Subcutaneous abdominal adipose tissue (tissue), 5 donors: Measurements from ENCODE around the gene SFT2D2.

Source experiments
- H3K27ac ChIP-seq: one replicate; pipeline ENCODE4 v1.7.0; 2013; ENCODE audit warnings: low read depth, mild to moderate bottlenecking, inconsistent platforms, low read length, moderate library complexity
- H3K27me3 ChIP-seq, 5 donors: one replicate each; pipeline ENCODE4 v1.7.0; 2013; ENCODE audit warnings: low read length in 5 of 5, inconsistent platforms in 1 of 5; ENCODE audit not compliant: control insufficient read depth in 5 of 5, insufficient read depth in 4 of 5
- H3K36me3 ChIP-seq, 5 donors: one replicate each; pipeline ENCODE4 v1.7.0; 2013; ENCODE audit warnings: low read length in 5 of 5; ENCODE audit not compliant: control insufficient read depth in 5 of 5, insufficient read depth in 5 of 5
- H3K4me1 ChIP-seq, 5 donors: one replicate each; pipeline ENCODE4 v1.7.0; 2013; ENCODE audit warnings: low read length in 5 of 5, mild to moderate bottlenecking in 3 of 5, moderate library complexity in 1 of 5; ENCODE audit not compliant: control insufficient read depth in 5 of 5, insufficient read depth in 5 of 5
- H3K4me3 ChIP-seq, 5 donors: one replicate each; pipeline ENCODE4 v1.7.0; 2013; ENCODE audit warnings: low read length in 5 of 5, low read depth in 1 of 5
- H3K9ac ChIP-seq, 5 donors: one replicate each; pipeline ENCODE4 v1.7.0; 2013; ENCODE audit warnings: low read length in 5 of 5, mild to moderate bottlenecking in 4 of 5, moderate library complexity in 3 of 5
- H3K9me3 ChIP-seq, 5 donors: one replicate each; pipeline ENCODE4 v1.7.0; 2013; ENCODE audit warnings: low read length in 5 of 5; ENCODE audit not compliant: control insufficient read depth in 5 of 5
- donor health status: healthy.
- donor health status: healthy.
- donor health status: healthy.
- donor health status: healthy.
- donor health status: healthy.

The SFT2D2 gene

DNA sequence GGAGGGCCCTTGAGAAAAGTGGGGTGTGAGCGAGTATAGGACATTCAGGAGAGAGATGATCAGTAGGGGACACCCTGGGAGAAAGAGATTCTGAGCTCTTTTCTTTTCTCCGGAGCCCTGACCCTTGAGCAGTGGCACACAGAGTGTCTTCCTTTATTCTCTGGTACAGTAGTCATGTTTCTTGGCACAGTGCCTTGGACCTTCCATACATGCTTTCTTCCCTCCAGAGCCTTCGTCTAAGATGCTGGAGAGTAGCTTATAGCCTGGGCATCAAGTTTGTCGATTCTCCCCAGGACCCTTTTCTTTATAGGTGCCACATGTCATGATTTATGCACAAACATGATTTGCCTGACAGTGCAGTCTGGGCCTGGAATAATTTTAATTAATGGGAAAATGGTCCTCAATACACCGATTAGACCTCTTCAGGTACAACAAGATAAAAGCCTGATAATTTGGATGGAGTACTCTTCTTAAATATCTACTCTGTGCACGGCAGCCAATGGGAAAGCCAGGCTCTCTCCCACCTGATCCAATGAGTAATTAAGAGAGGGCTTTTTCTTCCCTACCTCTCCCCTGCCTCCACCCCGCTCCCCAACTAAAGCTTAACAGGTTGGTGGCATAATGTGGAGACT, 54.6 kb downstream of the SFT2D2 start, which contains the start of gene TBX19:
Gene TBX19 (plus strand): TSS at position 582 of the 632 bp plus-strand sequence. CDS start 214 bp downstream, outside the sequence.
- Histone ChIP-seq H3K27ac (no peak within 1 kb of the TSS), H3K27me3 (no peaks in the 10 kb centered on the region), H3K9ac (no peak within 1 kb of the TSS), H3K4me1 (no peaks in the 10 kb centered on the region), H3K36me3 (no peaks in the 10 kb centered on the region), H3K4me3 (no peak within 1 kb of the TSS), H3K9me3 (peaks cover 0 to 2% (median 0%) of the 10 kb centered on the region in 5 donors)

DNA sequence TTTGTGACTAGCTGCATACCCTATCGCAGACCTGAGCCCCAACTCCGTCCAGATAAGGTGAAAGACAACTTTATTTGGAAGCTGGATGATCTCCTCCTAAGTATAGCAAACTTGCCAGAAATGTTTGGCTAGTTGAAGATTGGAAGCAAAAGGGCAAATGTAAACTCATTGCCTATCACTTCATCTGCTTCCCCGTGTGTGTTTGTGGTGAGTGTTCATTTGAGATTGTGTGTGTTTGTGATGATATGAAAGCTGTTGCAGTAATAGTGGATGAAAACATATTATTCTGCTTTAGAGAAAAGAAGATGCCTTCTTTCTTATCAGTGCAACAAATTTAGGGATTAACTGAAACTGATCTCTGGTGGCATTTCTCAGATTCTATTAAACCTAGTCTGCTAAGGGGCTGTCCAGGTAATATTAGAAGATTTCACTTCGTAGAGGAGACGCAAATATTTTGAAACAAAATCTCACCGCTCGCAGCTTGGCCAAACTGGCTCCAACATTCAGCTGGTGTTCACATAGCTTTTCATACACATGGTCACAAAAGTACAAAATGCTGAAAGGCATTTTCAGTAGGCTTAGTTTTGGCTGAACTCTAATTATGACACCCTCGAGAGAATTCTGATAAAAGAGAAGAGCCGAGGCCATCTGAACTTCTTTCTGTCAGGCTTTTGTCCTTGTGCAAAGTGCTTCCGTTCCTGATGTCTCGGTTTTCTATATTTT, 56.0 kb downstream of the SFT2D2 start:
- Histone ChIP-seq H3K27me3 (no peaks in the 10 kb centered on the region), H3K9me3 (peaks cover 0 to 2% (median 0%) of the 10 kb centered on the region in 5 donors), H3K9ac (no peak overlapping the region), H3K27ac (no peak overlapping the region), H3K36me3 (no peaks in the 10 kb centered on the region), H3K4me3 (no peak overlapping the region), H3K4me1 (no peaks in the 10 kb centered on the region)

DNA sequence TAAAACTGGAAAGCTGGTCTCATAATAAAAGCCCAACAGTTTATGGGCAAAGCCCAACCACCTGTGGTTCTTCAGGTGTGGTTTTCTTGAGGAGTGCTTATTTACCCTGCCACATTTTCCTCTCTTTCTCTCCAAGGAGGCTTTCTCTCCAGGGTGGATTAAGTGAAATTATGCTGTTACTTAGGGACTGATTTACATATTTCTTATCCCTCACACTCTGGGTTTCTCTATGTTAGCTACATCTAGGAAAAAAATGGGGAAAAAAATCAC, 59.7 kb downstream of the SFT2D2 start:
- Histone ChIP-seq H3K9ac (no peak overlapping the region), H3K4me1 (no peaks in the 10 kb centered on the region), H3K36me3 (no peaks in the 10 kb centered on the region), H3K27ac (no peak overlapping the region), H3K9me3 (no peaks in the 10 kb centered on the region), H3K4me3 (no peak overlapping the region), H3K27me3 (no peaks in the 10 kb centered on the region)

DNA sequence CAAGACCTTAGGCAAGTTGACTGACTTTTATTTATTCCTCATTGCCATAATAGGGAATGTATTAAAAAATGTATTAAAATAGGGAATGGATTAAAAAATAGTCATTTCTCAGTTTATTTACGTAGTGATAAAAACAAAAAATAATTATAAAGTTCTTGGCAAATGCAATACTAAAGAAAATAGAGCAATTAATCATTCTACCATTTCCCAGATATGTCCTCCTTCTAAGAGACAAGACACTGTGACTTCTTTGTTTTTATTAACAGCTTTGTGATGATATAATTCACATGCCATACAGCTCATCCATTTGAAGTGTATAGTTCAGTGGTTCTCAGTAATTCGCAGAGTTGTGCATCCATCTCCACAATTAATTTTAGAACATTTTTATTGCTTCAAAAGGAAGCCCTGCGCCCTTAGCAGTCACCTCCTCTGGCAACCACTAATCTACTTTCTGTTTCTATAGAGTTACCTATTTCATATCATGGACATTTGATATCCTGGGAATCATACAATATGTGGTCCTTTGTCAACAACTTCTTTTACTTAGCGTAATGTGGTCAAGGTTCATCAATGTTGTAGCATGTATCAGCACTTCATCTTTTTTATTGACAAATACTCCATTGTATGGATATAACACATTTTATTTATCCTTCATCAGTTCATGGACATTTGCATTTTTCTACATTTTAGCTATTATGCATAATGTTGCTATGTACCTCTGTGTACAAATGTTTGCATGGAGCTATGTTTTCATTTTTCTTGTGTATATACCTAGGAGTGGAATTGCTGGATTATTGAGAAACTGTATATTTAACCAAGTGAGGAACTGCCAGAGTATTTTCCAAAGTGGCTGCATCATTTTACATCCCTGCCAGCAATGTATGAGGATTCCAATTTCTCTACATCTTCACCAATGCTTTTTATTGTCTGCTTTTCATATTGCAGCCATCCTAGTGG, 60.4 kb downstream of the SFT2D2 start:
- Histone ChIP-seq H3K36me3 (no peaks in the 10 kb centered on the region), H3K4me3 (no peak overlapping the region), H3K9me3 (no peaks in the 10 kb centered on the region), H3K9ac (no peak overlapping the region), H3K4me1 (no peaks in the 10 kb centered on the region), H3K27ac (no peak overlapping the region), H3K27me3 (no peaks in the 10 kb centered on the region)

DNA sequence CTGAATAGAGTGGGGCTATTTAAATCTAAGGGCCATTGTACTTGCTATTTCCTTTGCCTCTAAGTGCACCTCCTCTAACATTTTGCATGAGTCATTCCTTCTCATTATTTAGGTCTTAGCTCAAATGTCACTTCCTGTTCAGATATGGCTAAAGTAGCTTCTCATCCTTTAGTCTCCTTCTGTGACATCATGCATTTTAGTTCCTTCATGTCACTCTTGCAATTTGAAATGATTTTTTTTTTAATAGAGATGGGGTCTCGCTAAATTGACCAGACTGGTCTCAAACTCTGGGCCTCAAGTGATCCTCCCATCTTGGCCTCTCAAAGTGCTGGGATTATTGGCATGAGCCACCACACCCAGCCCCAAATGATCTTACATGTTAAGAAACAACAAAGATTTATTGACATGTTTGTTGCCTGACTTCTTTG, 61.4 kb downstream of the SFT2D2 start:
- H3K36me3 ChIP-seq: no peaks in the 10 kb centered on the region
- no peak overlapping the region for H3K27ac ChIP-seq

DNA sequence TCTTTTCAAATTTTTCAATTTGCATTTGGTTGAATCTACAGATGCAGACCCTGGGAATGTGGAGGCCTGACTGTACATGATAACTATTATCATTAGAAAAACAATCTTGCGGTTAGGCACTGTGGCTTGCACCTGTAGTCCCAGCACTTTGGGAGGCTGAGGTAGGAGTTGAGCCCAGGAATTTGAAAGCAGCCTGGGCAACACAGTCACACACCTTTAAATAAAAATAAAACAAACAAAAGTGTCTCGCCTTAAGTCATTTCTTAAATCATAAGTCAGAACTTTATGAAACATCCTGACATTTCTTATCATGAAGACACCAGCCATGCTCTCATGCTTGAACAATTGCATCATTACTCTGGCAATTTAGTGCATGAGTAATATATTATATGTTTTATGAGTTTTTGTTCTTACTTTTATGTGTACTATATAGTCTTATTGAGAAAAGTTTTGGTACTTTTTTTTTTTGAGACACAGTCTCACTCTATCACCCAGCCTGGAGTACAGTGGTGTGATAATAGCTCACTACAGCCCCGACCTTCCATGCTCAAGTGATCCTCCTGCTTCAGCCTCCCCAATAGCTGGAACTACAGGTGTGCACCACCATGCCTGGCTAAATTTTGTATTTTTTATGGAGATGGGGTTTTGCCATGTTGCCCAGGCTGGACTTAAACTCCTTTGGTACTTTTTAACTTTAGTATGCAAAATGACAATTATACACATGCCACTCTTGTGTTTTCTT, 62.7 kb downstream of the SFT2D2 start:
- Histone ChIP-seq H3K27ac (no peak overlapping the region), H3K36me3 (peaks cover 0 to 5% (median 0%) of the 10 kb centered on the region in 5 donors), H3K9ac (no peak overlapping the region), H3K4me3 (no peak overlapping the region), H3K9me3 (no peaks in the 10 kb centered on the region), H3K4me1 (no peaks in the 10 kb centered on the region), H3K27me3 (no peaks in the 10 kb centered on the region)

More for the DNA sequence above, 61.4 kb downstream of the SFT2D2 start:
- no peak overlapping the region for H3K9ac ChIP-seq
- no peak overlapping the region for H3K4me3 ChIP-seq
- H3K27me3 ChIP-seq: no peaks in the 10 kb centered on the region
- H3K9me3 ChIP-seq: no peaks in the 10 kb centered on the region
- no peaks in the 10 kb centered on the region for H3K4me1 ChIP-seq

DNA sequence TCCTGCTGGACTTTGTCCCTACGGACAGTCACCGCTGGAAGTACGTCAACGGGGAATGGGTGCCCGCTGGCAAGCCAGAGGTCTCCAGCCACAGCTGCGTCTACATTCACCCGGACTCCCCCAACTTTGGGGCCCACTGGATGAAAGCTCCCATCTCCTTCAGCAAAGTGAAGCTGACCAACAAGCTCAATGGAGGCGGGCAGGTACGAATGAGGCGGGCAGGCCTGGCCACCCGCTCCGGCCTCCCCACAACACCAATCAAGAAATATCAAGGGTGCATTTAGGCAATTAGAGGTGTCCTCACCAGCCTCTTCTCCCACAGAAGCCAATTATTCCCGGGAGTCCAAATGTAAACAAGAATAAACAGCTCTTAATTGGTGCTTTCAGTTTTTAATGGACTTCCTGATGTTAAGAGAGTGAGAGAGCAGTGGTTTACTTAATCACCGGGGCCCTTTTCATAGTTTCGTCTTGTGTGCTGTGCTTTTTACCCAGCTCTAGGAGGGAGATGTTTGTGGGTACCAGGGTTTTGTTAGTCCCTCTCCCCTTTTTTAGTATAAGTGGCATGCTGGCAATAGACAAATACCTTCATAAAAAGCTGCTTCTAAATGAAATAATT, 65.5 kb downstream of the SFT2D2 start:
- no peaks in the 10 kb centered on the region for H3K27me3 ChIP-seq
- H3K4me3 ChIP-seq: no peak overlapping the region
- H3K36me3 ChIP-seq: peaks cover 0 to 6% (median 0%) of the 10 kb centered on the region in 5 donors
- no peak overlapping the region for H3K9ac ChIP-seq
- H3K27ac ChIP-seq: no peak overlapping the region
- H3K4me1 ChIP-seq: no peaks in the 10 kb centered on the region
- H3K9me3 ChIP-seq: no peaks in the 10 kb centered on the region

DNA sequence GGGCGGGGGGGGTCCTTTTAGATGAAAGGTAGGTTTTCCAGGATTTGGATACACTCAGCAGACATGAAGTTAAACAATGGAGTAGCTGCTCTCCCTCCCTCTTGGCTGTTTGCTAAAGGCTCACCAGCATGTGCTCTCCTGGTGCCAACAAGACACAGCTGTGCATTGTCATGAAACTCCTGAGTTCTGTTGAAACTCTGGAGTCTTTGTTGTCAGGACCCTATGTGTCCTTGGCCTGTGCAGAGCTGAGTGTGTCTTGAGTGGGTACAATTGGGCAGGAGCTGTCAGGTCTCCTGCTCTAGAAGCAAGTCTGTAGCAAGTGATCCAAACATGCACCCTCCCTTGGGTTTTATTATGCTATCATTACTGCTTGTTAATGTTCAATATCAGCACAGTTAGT, 67.6 kb downstream of the SFT2D2 start:
- Histone ChIP-seq H3K36me3 (peaks cover 0 to 6% (median 0%) of the 10 kb centered on the region in 5 donors), H3K4me1 (no peaks in the 10 kb centered on the region), H3K4me3 (no peak overlapping the region), H3K9ac (no peak overlapping the region), H3K9me3 (no peaks in the 10 kb centered on the region), H3K27ac (no peak overlapping the region), H3K27me3 (no peaks in the 10 kb centered on the region)

DNA sequence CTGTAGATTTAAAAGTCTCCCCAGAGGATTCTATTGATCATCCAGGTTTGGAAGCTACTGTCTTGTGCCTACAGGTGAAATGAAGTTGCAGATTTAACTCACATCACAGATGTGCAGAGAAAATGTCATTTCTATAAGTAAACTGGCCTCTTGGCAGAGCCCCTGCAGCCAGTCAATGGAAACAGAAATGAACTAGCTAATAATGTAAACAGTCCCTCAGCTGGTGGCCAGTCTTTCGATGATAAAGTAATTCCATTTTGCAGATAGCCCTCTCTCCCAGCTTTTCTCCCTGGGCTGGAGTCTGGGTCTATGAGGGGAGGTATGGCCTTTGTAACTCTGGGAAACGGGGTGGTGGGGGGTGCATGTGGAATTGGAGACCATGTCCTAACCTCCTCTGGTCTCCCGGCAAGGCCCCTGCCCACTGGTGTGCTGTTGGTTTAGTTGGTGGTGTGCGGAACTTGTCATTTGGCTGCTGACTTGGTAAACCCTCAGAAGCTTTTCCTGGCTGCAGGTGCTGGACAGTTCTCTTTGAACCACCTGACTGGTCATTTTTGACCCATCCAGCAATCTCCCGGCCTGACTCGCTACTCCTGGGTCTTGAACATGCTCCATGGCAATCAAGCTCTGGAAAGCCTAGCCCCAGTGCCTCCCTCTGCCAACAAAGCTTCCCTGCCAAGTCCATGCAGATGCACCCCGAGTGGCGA, 69.8 kb downstream of the SFT2D2 start:
- Histone ChIP-seq H3K27ac (no peak overlapping the region), H3K36me3 (peaks cover 0 to 6% (median 0%) of the 10 kb centered on the region in 5 donors), H3K9me3 (no peaks in the 10 kb centered on the region)

More for the DNA sequence above, 69.8 kb downstream of the SFT2D2 start:
- Histone ChIP-seq H3K4me1 (no peaks in the 10 kb centered on the region), H3K27me3 (no peaks in the 10 kb centered on the region), H3K4me3 (no peak overlapping the region), H3K9ac (no peak overlapping the region)
